HG02840 (cell line): ENCODE measurements around the gene GPS1.

Experiments used
- ATAC-seq: cut with Tn5 transposase; IDR thresholded peaks from one replicate; pipeline ENCODE4 v1.9.1; 2021; ENCODE audit warnings: mild to moderate bottlenecking, moderate library complexity, moderate number of reproducible peaks; ENCODE audit not compliant: unreplicated experiment, low FRiP score

Gene GPS1

DNA sequence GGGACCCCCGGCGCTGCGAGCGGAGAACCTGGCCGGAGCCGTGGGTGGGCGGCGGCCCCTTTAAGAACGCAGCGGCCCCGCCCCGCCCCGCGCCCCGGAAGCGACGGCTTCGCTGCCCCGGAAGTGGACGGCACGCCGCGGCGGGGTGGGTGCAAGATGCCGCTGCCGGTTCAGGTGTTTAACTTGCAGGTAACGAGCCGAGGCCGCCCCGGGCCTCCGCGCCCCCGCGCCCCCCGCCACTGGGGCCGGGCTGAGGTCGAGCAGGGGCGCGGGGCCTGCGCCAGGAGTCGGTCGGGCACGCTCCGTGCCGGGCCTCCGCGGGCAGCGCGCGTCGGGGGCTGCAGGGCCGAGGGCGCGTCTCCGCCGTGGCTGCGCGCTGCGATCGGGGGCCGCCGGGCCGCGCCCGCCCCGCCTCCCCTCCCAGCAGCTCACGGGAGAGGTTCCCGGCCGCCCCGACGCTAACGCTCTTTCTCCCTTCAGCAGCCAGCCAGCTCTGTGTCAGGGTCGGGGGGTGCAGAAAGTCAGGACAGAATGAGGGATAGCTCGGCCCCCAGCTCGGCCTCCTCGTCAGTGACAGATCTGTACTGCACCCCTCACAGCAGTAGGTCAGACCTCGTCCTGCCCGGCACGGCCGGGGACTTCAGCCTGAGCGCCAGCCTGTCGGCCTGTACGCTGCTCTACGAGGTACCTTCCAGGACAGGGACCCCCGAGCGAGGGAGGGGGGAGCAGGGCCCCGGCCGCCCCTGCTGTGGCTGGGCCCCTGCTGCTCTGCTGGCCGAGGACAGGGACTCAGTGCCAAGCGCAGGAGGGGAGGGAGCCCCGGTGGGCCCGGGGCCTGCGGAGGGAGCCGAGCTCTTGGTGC, at the start of gene GPS1, which contains the start of gene RFNG:
GPS1 (plus strand) TSS at position 123 of the 862 bp plus-strand sequence; CDS start at position 157, 34 bp downstream.
RFNG (minus strand) TSS at position 36 of the 862 bp plus-strand sequence. CDS start 45 bp downstream, outside the sequence.
- no peak for ATAC-seq

DNA sequence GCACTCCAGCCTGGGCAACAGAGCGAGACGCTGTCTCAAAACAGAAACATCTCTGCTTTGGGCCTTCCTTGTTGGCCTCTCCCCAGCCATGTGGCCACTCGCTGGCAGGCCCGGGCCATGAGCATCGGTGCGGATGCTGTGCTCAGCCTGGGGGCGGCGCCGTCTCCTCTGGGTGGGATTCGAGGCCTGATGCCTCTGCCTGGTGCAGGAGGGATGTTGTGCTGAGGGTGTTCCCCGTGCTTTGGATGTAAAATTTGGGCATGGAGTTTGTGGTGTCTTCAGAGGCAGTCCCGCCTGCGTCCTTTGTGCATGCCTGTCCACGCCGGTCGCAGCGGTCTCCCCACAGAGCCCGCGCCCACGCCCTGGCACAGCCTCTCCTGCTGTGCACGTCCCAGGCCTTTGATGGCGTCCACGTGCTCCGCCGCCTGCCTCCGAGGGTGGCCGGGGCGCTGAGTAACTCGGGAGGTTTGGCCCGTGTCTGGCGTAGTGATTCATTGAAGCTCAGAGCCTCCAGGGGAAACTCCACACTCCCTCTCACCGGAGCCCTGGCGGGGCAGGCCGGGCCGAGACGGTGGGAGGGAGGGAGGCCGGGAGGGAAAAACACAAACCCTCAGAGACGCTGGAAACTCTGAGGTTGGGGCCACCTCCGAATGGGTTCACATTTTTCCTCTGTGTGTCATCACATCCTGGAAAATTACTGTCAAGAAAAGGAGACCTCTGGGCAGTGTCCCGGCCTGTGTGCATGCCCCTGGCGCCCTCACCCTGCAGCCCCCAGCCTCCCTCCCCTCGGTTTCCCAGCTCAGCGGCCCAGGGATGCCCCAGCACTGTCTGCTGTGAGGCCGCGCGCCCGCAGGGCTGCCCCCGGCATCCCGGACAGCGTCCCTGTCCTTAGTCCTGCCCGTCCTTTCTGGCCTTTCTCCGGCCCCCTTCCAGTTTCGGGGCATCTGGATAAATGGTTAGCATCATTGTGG, 48.0 kb upstream of the GPS1 start:
- ATAC-seq, result no peak

GRCh38 chr17:82004517-82005455, 46.9 kb upstream of the GPS1 start:
- ATAC-seq, result no peak

- ATAC-seq, result no peak
Measured at GRCh38 chr17:82005701-82006348, 45.9 kb upstream of the GPS1 start.

- ATAC-seq, result no peak
Measured at GRCh38 chr17:82006468-82007227, 45.0 kb upstream of the GPS1 start.

DNA sequence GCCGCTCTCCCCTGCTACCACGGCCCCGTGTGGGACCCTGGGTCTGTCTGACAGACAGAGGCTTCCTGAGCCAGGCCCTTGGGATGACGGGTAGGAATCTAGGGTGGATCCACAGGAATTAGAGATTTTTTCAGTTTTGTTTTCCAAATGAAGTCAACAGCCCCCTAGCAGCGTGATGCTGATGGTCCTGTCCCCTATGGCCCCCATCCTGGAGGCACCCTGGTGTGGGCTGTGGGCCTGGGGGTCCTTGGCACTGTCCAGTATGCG, 44.5 kb upstream of the GPS1 start:
- ATAC-seq, result no peak

- ATAC-seq, result no peak
Measured at GRCh38 chr17:82007495-82008257, 44.0 kb upstream of the GPS1 start.

GRCh38 chr17:82008258-82008940, 43.3 kb upstream of the GPS1 start:
- ATAC-seq, result no peak

DNA sequence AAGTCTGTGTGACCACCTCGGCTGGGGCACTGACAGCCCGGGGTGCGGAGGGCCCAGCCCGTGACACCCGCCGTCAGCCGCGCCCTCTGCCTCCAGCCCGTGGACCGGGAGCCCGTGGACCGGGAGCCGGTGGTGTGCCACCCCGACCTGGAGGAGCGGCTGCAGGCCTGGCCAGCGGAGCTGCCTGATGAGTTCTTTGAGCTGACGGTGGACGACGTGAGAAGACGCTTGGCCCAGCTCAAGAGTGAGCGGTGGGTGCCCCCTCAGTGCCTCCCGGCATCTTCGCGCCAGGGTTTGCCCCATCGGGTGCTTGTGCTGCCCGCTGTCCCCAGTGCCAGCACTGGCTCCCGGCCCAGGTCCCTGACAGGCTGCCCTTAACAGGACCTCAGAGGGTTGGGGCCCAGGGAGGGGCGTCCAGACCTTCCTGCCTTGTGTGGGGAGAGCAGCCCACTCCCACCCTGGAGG, 42.7 kb upstream of the GPS1 start:
- no peak for ATAC-seq

- ATAC-seq, result no peak
Measured at GRCh38 chr17:82009413-82009812, 42.3 kb upstream of the GPS1 start.

DNA sequence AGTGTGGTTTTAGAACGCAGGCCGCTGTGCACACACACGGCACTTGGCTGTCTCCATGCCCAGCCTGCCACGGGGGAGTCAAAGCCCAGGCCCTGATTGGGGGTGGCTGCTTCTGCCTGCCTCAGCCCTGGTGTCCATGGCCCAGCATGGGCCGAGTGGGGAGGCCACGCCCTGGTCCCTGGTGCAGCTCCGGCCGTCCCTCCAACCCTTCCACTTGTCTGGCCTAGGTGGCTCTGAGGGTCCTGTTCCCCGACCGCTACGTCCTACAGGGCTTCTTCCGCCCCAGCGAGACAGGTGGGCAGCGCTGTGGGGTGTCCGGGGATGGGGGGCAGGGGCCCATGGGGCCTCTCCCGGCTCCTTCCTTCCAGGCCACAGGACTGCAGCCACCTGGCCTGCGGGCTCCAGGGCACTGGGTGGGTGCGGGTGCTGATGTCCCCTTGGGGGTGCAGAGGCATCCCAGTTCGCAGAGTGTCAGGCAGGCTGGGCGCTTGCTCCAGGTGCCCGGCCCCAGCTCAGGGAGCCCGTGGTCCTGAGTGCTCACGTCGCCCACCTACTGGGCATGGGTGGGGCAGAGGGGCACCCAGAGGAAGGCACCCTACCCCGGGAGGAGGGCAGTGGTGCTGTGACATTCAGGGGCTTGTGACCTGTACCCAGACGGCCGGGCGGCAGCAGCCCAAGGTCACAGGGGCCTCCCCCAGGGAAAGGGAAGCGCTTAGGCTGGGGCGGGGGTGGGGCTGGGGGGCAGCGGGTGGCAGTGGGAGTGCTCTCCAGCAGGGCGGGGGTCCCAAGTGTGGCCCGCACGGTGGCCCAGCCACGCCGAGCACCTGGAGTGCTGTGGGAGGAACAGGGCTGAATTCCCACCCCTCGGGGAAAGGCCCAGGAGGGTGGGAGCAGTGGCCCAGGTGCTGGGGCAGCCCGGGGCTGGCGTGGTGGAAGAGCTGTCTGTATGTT, 40.8 kb upstream of the GPS1 start:
- ATAC-seq, result no peak

DNA sequence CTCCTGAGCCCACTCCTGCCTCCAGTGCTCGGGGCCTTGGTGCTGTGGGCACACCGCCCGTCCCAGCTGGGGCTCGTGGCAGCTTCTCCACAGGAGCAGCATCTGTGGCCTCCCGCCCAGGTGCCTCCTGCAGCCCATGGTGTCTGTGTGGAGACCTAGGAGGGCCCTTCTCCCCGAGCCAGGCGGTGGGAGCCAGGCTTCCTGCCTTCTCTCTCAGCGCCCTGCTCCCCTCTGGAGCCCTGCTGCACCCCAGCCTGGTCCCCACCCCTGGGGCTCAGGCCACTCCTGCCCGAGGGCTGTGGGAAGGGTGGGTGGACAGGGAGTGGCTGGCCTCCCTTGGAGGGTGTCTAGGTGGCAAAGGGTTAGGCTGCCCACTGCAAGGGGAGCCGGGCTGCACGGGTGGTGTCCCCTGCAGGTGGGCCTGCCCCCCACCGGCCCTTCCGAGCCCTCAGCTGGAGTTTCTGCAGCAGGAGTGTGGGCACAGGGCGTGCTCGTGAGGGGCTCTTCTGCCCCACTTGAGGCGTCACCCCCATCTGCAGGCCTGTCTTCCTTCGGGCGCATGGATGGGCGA, 40.0 kb upstream of the GPS1 start:
- ATAC-seq, result no peak

DNA sequence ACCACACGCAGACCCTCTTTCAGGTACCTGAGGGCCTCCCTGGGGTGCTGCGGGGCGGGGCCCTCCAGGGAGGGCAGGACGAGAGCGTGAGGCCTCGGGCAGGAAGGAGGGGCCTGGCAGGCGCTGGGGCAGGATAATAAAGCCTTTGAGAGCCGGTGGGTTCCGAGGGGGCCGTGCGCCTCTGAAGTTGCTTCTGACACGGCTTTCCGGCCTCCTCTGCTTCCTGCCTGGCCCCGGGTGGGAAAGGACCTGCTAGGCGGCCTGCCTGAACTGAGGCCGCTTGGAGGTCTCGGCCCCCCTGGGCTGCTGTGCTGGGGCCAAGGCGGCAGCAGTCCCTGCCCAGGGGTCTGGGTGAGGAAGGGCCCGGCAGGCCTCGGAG, 39.4 kb upstream of the GPS1 start:
- ATAC-seq, result no peak

DNA sequence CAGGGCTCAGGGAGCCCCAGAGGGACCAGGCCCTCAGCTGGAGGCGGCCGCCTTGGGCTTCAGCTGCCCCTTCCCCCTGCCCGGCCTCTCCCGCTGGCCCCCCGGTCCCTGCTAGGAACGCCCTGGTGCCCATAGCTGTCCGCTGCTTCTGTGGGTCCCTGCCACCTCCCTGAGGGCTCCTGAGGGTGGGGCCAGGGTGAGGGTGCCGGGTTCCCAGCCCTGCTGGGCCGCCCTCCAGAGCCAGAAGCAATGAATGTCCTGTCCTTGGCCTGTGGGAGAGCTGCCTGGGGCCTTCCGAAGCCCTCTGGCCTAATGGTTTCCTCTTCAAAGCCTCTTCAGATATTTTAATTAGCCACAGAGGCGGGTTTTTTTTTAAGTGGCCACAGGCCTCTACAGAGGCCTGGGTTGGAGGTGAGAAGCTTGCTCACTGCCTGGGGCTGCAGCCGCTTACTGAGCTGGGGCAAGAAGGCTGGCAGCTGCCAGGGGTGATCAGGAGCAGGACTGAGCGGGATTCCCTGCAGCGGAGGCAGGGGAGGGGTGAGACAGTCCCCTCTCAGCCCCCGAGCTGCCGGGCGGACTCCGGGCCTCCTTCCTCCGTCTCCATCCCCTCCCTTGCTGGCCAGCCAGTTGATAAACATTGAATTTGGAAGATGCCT, 38.9 kb upstream of the GPS1 start:
- ATAC-seq, result no peak

DNA sequence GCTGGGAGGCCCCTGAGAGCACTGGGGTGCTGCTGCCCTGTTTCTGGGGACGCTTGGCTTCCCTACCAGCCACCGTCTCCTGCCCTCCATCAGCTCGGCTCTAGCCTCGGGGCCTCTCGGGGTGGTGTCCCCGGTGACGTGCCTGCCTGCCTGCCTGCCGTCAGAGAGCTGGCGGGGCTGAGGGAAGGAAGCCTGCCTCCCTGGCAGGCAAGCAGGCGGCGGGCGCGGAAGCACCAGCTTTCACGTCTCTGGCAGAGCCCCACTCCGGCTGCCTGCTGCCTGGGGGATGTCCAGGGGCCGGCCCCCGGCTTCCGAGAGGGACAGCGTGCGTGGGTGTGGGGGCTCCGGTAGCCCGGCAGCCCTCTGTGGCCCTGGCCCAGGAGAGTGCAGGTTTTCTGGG, 38.4 kb upstream of the GPS1 start:
- no peak for ATAC-seq
